Esophagus (tissue), 2 donors: Measurements from ENCODE around the gene PFAS. TPM values are rescaled to one million over a fixed set of nuclear protein-coding genes. Genes with fewer than 3 reads are reported as not detected.

Experiments used
- H3K27ac ChIP-seq, 2 donors: one replicate each; pipeline ENCODE4 v1.5.1; 2013; ENCODE audit warnings: low read depth in 2 of 2, mild to moderate bottlenecking in 2 of 2, inconsistent platforms in 1 of 2, low read length in 1 of 2, moderate library complexity in 1 of 2
- H3K27me3 ChIP-seq, 2 donors: one replicate each; pipeline ENCODE4 v1.6.1; 2013; ENCODE audit warnings: low read length in 2 of 2, control low read depth in 1 of 2, mild to moderate bottlenecking in 1 of 2; ENCODE audit not compliant: insufficient read depth in 2 of 2, control insufficient read depth in 1 of 2
- H3K36me3 ChIP-seq, 2 donors: one replicate each; pipeline ENCODE4 v1.6.1; 2013; ENCODE audit warnings: low read length in 1 of 2; ENCODE audit not compliant: control insufficient read depth in 2 of 2, insufficient read depth in 2 of 2
- H3K4me1 ChIP-seq, 2 donors: one replicate each; pipeline ENCODE4 v1.6.1; 2013; ENCODE audit warnings: low read length in 1 of 2; ENCODE audit not compliant: control insufficient read depth in 2 of 2, insufficient read depth in 2 of 2
- H3K4me3 ChIP-seq, 2 donors: one replicate each; pipeline ENCODE4 v1.5.1; 2013; ENCODE audit warnings: low read length in 2 of 2, mild to moderate bottlenecking in 2 of 2, low read depth in 1 of 2, moderate library complexity in 1 of 2
- H3K9me3 ChIP-seq, 2 donors: one replicate each; pipeline ENCODE4 v1.6.1; 2013; ENCODE audit warnings: mild to moderate bottlenecking in 2 of 2, low read depth in 1 of 2, low read length in 1 of 2, moderate library complexity in 1 of 2; ENCODE audit not compliant: control insufficient read depth in 2 of 2, insufficient read depth in 1 of 2
- WGBS, 2 donors: extraction: QIAGEN DNeasy Blood & Tissue Kit; methylation state at CpG; one replicate each; pipeline ENCODE4 v1.1.7; 2013; 5-methylcytosine and 5-hydroxymethylcytosine counted together
- polyA plus RNA-seq, 2 donors: library from polyadenylated mRNA; stranded (reverse); fragments of 200-250 nt; gene quantifications; one replicate each; pipeline ENCODE4 v1.2.3, GENCODE V29; 2013
- donor health status: healthy with polysubstance abuse.
- donor health status: Bipolar disorder and iron deficiency.

PFAS gene
- polyA plus RNA-seq, 2 donors: 8.1 to 16.2 TPM

GRCh38 chr17:8220783-8221662, 28.1 kb upstream of the PFAS start:
- peak overlapping the region; percentile 99 for H3K27ac ChIP-seq
- no peaks in the 10 kb centered on the region for H3K27me3 ChIP-seq
- H3K4me3 ChIP-seq: peak overlapping the region; percentile 63 to 66
- no peaks in the 10 kb centered on the region for H3K9me3 ChIP-seq
- H3K4me1 ChIP-seq: peaks cover 4 to 7% of the 10 kb centered on the region in 2 donors
- no peaks in the 10 kb centered on the region for H3K36me3 ChIP-seq
- WGBS, 2 donors: 1% methylated on average over 45 of the region's 45 CpGs

GRCh38 chr17:8221663-8222379, 27.3 kb upstream of the PFAS start:
- no peaks in the 10 kb centered on the region for H3K27me3 ChIP-seq
- H3K4me3 ChIP-seq: peak overlapping the region; percentile 63 to 66
- H3K9me3 ChIP-seq: no peaks in the 10 kb centered on the region
- no peaks in the 10 kb centered on the region for H3K36me3 ChIP-seq
- 0 to 1% methylated on average over 40 of the region's 40 CpGs for WGBS, 2 donors
- peaks cover 4 to 7% of the 10 kb centered on the region in 2 donors for H3K4me1 ChIP-seq
- peak overlapping the region; percentile 99 for H3K27ac ChIP-seq

GRCh38 chr17:8222380-8222629, 26.8 kb upstream of the PFAS start:
- Histone ChIP-seq H3K36me3 (no peaks in the 10 kb centered on the region), H3K27me3 (no peaks in the 10 kb centered on the region), H3K27ac (peak overlapping the region; percentile 99), H3K9me3 (no peaks in the 10 kb centered on the region), H3K4me3 (peak overlapping the region; percentile 63 to 66), H3K4me1 (peaks cover 4 to 7% of the 10 kb centered on the region in 2 donors)
- WGBS, 2 donors: 1% methylated on average over 9 of the region's 9 CpGs

- Histone ChIP-seq H3K27ac (peak overlapping the region; percentile 99), H3K9me3 (no peaks in the 10 kb centered on the region), H3K36me3 (no peaks in the 10 kb centered on the region), H3K27me3 (no peaks in the 10 kb centered on the region), H3K4me3 (peak overlapping the region; percentile 63 to 66), H3K4me1 (peaks cover 4 to 7% of the 10 kb centered on the region in 2 donors)
- 0 to 1% methylated on average over 49 of the region's 49 CpGs for WGBS, 2 donors
Measured at GRCh38 chr17:8222630-8223355, 26.3 kb upstream of the PFAS start.

GRCh38 chr17:8223356-8224126, 25.5 kb upstream of the PFAS start:
- peaks cover 4 to 7% of the 10 kb centered on the region in 2 donors for H3K4me1 ChIP-seq
- H3K27ac ChIP-seq: peak overlapping the region; percentile 99
- H3K27me3 ChIP-seq: no peaks in the 10 kb centered on the region
- no peaks in the 10 kb centered on the region for H3K9me3 ChIP-seq
- peak overlapping the region; percentile 63 to 66 for H3K4me3 ChIP-seq
- H3K36me3 ChIP-seq: peaks cover 0 to 6% of the 10 kb centered on the region in 2 donors
- WGBS, 2 donors: 6 to 7% methylated on average over 24 to 27 of the region's 27 CpGs

GRCh38 chr17:8224891-8225812, 23.9 kb upstream of the PFAS start:
- Histone ChIP-seq H3K9me3 (no peaks in the 10 kb centered on the region), H3K27ac (peak overlapping the region in 1 of 2 donors; percentile 33), H3K4me3 (no peak overlapping the region), H3K4me1 (peaks cover 4 to 7% of the 10 kb centered on the region in 2 donors), H3K36me3 (peaks cover 9 to 18% of the 10 kb centered on the region in 2 donors), H3K27me3 (no peaks in the 10 kb centered on the region)
- WGBS, 2 donors: 77 to 80% methylated on average over 26 of the region's 26 CpGs

GRCh38 chr17:8225813-8226535, 23.1 kb upstream of the PFAS start:
- Histone ChIP-seq H3K36me3 (peaks cover 14 to 22% of the 10 kb centered on the region in 2 donors), H3K4me3 (no peak overlapping the region), H3K4me1 (peaks cover 4 to 7% of the 10 kb centered on the region in 2 donors), H3K9me3 (no peaks in the 10 kb centered on the region), H3K27ac (peak overlapping the region in 1 of 2 donors; percentile 50), H3K27me3 (no peaks in the 10 kb centered on the region)
- 51 to 61% methylated on average over 20 of the region's 20 CpGs for WGBS, 2 donors
